ENCODE data around the gene SLC22A3. TPM values are rescaled to one million over a fixed set of nuclear protein-coding genes. Genes with fewer than 3 reads are reported as not detected.

SLC22A3 gene
- total RNA-seq, 2 experiments from 2014 or later, result not detected

GRCh38 chr6:160303806-160304205, 44.4 kb upstream of the SLC22A3 start:
- POLR2A ChIA-PET, result no interaction called here
- H3K27me3 Mint-ChIP-seq, result peaks cover 10% of the 10 kb centered on the region
- intact Hi-C loops (cut with micrococcal nuclease), result no loop called here
- no peak overlapping the region for H3K27ac Mint-ChIP-seq
- no peak for DNase-seq
- no peaks in the 10 kb centered on the region for H3K4me1 Mint-ChIP-seq (ENCODE audit: low read depth)
- H3K36me3 Mint-ChIP-seq (ENCODE audit: low read depth), result no peaks in the 10 kb centered on the region
- no peak for TF ChIP-seq CTCF (IDR thresholded peaks at IDR 0.05)
- H3K9me3 Mint-ChIP-seq, result no peaks in the 10 kb centered on the region
- ATAC-seq, result no peak
- CTCF ChIA-PET, result no interaction called here
- no peak overlapping the region for H3K4me3 Mint-ChIP-seq

- ATAC-seq, result no peak
- no peak for DNase-seq
- Mint-ChIP-seq H3K27ac (no peak overlapping the region), H3K4me1 (ENCODE audit: low read depth) (no peaks in the 10 kb centered on the region), H3K9me3 (peaks cover 6% of the 10 kb centered on the region), H3K36me3 (ENCODE audit: low read depth) (peaks cover 1% of the 10 kb centered on the region), H3K4me3 (no peak overlapping the region), H3K27me3 (peaks cover 10% of the 10 kb centered on the region)
- ChIA-PET POLR2A (no interaction called here), CTCF (no interaction called here)
- no peak for TF ChIP-seq CTCF (IDR thresholded peaks at IDR 0.05)
- intact Hi-C loops (cut with micrococcal nuclease), result no loop called here
These were observed 42.1 kb upstream of the SLC22A3 start for GRCh38 chr6:160305926-160306713.

GRCh38 chr6:160309718-160310117, 38.5 kb upstream of the SLC22A3 start:
- no peak for TF ChIP-seq CTCF (IDR thresholded peaks at IDR 0.05)
- H3K36me3 Mint-ChIP-seq (ENCODE audit: low read depth), result peaks cover 3% of the 10 kb centered on the region
- no peak overlapping the region for H3K27ac Mint-ChIP-seq
- intact Hi-C loops (cut with micrococcal nuclease), result no loop called here
- ChIA-PET CTCF (no interaction called here), POLR2A (no interaction called here)
- H3K9me3 Mint-ChIP-seq, result peaks cover 27% of the 10 kb centered on the region
- H3K4me1 Mint-ChIP-seq (ENCODE audit: low read depth), result no peaks in the 10 kb centered on the region
- no peak overlapping the region for H3K4me3 Mint-ChIP-seq
- ATAC-seq (no peak), DNase-seq (no peak)
- peaks cover 5% of the 10 kb centered on the region for H3K27me3 Mint-ChIP-seq

GRCh38 chr6:160312900-160313299, 35.3 kb upstream of the SLC22A3 start:
- intact Hi-C loops (cut with micrococcal nuclease), result no loop called here
- peaks cover 5% of the 10 kb centered on the region for H3K27me3 Mint-ChIP-seq
- no peak overlapping the region for H3K4me3 Mint-ChIP-seq
- no peaks in the 10 kb centered on the region for H3K4me1 Mint-ChIP-seq (ENCODE audit: low read depth)
- TF ChIP-seq CTCF (IDR thresholded peaks at IDR 0.05), result no peak
- DNase-seq, result no peak
- no peak for ATAC-seq
- H3K27ac Mint-ChIP-seq, result no peak overlapping the region
- POLR2A ChIA-PET, result no interaction called here
- CTCF ChIA-PET, result interaction anchor here (1.5 kb wide), 1 partner anchor 9 kb away, joined by 4 read pairs; no protein-coding TSS in a partner anchor
- H3K36me3 Mint-ChIP-seq (ENCODE audit: low read depth), result peaks cover 3% of the 10 kb centered on the region
- peaks cover 29% of the 10 kb centered on the region for H3K9me3 Mint-ChIP-seq

- Mint-ChIP-seq H3K9me3 (peaks cover 24% of the 10 kb centered on the region), H3K4me3 (no peak overlapping the region), H3K27me3 (peaks cover 15% of the 10 kb centered on the region), H3K4me1 (ENCODE audit: low read depth) (no peaks in the 10 kb centered on the region), H3K36me3 (ENCODE audit: low read depth) (peaks cover 3% of the 10 kb centered on the region), H3K27ac (no peak overlapping the region)
- TF ChIP-seq CTCF (IDR thresholded peaks at IDR 0.05), result no peak
- no peak for ATAC-seq
- DNase-seq, result no peak
- CTCF ChIA-PET, result no interaction called here
- intact Hi-C loops (cut with micrococcal nuclease), result no loop called here
- POLR2A ChIA-PET, result no interaction called here
These were observed 32.9 kb upstream of the SLC22A3 start for GRCh38 chr6:160315310-160315709.

Measured in activated CD8-positive, alpha-beta T cell treated with anti-CD3 and anti-CD28 coated beads for 36 hours (primary cell).